ENCODE results near the gene ORM1. TPM values are rescaled to one million over a fixed set of nuclear protein-coding genes. Genes with fewer than 3 reads are reported as not detected.
A peak's percentile ranks its signal among the peaks of the same experiment; 100 is the strongest.

Gene ORM1
- total RNA-seq, 1 donor from 2014 or later, result not detected

DNA sequence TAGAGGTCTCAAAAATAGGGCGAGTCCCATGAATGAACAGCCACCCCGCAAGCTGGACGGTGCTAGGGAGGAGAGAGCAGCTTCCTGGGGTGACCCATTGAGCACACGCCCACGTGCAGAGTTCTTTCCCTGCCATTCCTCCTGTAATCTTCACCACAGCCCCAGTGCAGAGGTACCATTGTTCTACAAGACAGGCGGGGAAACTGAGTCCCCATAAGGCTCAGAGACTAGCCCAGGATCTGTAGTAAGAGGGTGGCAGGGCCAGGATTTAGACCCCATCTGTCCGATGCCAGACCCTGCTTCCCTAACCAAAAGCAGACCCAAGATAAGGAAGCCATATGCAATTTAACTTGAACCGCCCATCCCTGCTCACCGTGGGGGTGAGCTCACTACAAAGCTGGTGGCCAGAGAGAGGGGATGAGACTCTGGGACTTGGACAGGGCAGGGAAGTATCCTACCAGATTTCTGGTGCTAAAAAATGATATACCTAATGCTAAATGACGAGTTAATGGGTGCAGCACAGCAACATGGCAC, 36.7 kb upstream of the ORM1 start:
- peak; percentile 33 for DNase-seq (ENCODE audit: low spot score)
- intact Hi-C loops (cut with DNase I), result no loop called here

DNA sequence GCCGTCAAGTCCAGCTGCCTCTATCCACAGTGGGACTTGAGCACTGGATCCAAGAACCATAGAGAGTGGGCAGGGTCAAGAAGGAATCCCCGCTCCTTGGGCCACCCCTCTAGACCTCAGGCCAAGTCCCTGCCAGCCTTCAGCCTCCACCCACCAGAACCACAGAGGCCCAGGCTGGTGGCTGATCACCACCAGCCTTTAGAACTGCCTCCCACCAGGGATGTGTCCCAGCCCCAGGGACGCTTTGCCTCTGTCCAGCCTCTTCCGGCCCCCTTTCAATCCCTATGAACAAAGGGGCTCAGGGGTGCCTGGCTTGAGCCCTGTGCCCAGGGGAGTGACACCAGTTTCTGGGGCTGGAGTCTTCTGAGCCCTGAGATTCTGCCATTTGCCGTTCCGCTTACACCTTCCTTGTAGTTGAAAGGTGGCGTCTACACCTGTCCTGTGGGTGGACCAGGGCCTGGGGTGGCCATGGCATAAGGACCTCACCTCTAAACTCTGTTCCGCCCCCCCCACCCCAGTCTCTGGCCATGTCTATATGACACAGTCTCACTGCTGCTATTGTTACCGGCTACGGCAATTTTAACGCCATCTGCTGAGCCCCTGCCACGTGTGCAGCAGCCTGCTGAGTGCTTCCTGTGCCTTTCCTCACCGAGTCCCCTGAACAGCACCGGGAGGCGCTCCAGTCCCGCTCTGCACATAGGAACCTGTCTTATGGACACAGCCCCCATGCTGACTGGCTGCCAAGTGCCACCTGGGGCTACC, 35.7 kb upstream of the ORM1 start:
- DNase-seq (ENCODE audit: low spot score), result peak; percentile 65
- intact Hi-C loops (cut with DNase I), result no loop called here

DNA sequence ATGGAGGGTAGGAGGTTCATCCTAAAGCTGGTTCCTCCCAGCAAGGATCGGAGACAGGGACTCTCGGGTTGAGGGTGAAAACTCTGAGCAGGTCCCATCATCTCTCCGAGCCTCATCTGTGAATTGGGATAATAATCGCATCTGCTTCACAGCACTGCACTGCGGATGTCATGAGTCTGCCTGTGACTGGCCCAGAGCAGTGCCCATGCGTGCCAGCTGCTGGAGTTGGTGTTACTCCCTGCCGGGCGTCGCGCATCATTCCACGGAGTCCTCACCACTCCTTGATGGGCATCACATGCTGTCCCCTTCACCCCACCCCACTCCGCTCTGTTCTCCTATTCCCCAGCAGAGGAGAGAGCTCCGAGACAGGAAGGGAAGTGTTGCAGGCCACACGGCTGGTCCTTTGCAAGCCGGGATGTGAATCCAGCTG, 35.1 kb upstream of the ORM1 start:
- intact Hi-C loops (cut with DNase I), result no loop called here
- peak; percentile 62 for DNase-seq (ENCODE audit: low spot score)

DNA sequence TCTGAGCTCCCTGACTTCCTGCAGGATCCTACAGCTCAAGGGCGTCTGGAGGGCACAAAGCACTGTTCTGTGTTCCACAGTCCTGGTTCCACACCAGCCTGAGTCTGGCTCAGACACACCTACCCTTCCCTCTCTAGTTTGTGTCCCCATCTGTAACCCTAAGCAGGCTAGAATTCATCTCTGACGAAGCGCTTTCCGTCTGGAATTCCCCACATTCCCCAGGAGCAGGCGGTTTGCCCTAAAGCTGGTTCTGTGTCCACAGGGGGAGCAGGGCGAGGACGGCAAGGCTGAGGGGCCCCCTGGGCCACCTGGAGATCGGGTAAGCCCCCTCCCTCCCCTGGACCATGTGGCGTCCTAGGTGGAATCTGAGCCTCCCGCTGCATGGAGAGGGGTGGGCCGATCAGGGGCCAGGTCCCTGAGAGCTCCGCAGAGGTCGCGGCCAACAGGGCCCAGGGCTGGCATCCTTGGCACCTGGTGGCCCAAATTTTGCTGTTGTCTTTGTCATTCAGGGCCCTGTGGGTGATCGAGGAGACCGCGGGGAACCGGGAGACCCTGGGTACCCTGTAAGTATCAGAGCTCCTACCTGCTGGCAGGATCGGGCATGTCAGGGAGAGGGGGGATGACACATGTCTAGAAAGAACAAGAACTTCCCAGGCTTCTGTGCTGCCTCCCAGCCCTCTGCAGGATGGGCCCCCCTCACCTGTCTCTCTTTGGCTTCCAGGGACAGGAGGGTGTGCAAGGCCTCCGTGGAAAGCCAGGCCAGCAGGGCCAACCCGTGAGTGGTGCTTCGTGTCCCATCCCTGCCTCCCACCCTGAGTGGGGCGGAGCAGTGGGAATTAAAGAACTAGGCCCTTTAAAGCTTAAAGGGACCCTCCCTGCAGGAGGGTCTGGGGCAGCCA, 34.5 kb upstream of the ORM1 start:
- intact Hi-C loops (cut with DNase I), result no loop called here
- DNase-seq (ENCODE audit: low spot score), result peak; percentile 71

DNA sequence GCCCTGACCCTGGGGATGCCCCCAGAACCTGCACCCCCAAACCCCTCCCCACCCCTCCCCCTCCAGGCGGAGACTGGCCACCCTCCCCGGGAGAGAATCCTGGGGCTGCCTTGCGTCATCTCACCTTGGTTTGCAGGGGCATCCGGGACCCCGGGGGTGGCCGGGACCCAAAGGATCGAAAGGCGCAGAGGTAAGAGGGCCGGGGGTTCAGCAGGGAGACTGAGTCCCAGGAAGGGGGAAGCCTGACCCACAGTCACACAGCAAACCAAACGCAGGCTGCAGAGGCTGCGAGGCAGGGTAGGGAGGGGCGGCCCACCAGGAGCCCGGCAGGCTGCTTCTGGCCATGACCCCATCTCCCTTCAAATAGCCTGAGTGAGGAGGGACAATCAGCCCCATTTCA, 33.8 kb upstream of the ORM1 start:
- intact Hi-C loops (cut with DNase I), result no loop called here
- DNase-seq (ENCODE audit: low spot score), result peak; percentile 70

DNA sequence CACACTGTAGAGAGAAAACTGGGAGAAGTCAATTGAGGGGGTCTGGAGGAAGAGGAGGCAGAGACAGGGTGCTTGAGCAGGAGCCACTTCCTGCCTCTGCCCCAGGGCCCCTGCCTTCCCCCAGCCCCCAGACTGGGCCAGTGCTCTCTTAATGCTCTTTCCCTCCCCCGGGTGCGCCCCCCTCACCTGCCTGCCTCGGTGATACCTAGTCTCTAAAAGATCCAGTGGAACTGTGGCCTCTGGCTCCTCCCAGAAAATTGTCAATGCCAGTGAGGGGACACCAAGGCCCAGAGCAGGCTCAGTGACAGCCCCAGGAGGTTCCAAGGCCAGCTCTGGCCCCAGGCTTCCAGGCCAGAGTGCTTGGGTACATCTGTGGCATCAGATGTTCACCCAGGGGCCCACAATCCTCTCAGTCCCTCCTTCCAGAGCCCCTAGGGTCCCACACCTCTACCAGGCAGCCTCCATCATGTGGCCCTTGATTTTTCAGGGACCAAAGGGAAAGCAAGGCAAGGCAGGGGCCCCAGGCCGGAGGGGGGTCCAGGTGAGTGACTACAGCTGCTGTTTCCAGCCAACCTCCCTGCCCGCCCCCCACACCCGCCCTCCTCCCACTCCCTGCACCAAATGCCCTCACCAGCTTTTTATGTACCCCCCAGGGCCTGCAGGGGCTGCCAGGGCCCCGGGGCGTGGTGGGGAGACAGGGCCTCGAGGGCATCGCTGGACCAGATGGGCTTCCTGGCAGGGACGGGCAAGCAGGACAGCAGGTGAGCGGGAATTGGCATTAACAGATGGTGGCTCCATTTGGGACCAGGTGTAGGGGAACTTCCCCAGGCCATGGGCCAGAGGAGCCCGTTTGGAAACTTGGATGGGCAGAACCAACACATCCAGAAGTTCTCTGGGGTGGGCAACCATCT, 33.1 kb upstream of the ORM1 start:
- DNase-seq (ENCODE audit: low spot score), result peak; percentile 73
- intact Hi-C loops (cut with DNase I), result loop anchor here (2.0 to 5.0 kb wide), 3 partner anchors 135 to 208 kb away; partner anchors contain the start of gene COL27A1

DNA sequence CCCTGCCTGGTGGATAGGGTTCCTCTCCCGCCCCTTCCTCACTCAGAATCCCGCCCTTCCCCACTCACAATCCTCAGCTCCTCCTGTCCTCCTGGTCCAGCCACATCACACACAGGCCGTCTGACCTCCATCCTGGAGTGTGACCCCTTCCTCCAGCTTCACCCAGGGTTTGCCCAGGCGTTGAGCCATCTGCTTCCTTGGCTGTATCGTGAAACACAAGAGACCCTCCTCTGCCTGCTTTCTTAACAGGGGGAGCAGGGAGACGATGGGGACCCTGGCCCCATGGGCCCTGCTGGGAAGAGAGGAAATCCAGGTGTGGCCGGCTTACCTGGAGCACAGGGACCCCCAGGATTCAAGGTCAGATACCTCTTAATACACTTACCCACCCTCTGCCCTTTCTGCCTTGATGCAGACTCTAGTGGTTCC, 32.3 kb upstream of the ORM1 start:
- DNase-seq (ENCODE audit: low spot score), result peak; percentile 27
- intact Hi-C loops (cut with DNase I), result loop anchor here (2.0 to 5.0 kb wide), 3 partner anchors 136 to 208 kb away; partner anchors contain the start of gene COL27A1

DNA sequence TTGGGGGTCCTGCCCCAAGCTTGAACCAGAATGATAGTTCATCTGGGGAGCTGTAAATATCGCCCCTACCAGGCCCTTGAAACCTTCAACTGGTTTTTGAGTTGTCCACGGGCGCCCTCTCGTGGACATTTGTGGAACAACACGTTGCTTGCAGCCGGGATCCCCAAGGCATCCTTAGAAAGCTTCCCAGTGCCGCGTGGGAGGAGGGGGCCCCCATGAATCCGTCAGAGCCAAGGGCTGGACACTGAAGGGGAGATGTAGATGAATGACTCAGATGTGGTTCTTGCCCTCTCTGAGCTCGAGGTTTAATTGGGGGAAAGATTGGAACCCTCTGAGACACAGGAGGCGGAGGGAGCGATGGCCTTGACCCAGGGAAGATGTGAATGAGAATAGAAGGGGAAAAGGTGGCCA, 31.8 kb upstream of the ORM1 start:
- DNase-seq (ENCODE audit: low spot score), result peak; percentile 81
- intact Hi-C loops (cut with DNase I), result loop anchor here (2.0 to 5.0 kb wide), 3 partner anchors 136 to 209 kb away; partner anchors contain the start of gene COL27A1

DNA sequence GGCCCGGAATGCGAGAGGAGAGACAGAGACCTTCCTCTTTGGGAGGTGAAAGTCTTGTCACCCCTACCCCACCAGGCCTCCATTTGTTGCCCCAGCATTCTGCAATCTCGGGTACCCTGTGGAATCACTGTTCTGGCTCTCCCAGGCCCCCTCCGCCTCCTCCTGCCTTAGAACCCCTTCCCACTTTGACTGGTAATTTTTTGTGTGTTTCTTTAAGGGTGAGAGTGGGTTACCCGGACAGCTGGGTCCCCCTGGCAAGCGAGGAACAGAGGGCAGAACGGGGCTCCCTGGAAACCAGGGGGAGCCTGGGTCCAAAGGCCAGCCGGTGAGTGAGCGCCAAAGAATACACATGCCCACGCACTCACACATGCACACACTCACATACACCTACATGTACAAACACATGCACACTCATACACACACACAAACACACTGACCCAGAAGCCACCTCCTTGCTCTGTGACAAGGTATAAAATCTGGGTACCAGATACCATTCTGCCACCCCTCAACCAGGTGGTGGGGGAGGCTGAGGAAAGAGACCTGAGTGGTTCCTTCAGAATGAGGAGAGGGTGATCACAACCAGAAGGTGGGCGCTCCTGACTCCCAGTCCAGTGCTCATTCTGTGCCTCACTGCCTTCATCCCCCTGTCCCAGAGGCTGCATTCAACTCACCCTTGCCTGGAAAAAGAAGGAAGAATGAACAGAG, 30.9 kb upstream of the ORM1 start:
- intact Hi-C loops (cut with DNase I), result loop anchor here (2.0 to 5.0 kb wide), 3 partner anchors 137 to 210 kb away; partner anchors contain the start of gene COL27A1
- DNase-seq (ENCODE audit: low spot score), result peak; percentile 58

DNA sequence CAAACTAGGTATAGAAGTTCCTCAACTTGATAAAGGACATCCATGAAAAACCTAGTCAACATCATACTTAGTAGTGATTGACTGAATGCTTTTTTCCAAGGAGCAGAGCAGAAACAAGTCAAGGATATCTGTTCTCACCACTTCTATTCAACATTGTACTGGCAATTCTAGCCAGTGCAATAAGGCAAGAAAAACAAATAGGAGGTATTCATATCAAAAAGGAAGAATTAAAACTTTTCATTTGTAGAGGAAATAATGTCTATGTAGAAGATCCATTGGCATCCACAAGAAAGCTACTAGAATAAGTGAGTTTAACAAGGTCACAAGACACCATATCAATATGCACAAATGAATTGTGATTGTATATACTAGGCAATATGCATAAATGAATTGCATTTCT, 28.2 kb upstream of the ORM1 start:
- DNase-seq (ENCODE audit: low spot score), result no peak
- intact Hi-C loops (cut with DNase I), result loop anchor here (5.0 kb wide), 1 partner anchor 212 kb away; no protein-coding TSS in a partner anchor

DNA sequence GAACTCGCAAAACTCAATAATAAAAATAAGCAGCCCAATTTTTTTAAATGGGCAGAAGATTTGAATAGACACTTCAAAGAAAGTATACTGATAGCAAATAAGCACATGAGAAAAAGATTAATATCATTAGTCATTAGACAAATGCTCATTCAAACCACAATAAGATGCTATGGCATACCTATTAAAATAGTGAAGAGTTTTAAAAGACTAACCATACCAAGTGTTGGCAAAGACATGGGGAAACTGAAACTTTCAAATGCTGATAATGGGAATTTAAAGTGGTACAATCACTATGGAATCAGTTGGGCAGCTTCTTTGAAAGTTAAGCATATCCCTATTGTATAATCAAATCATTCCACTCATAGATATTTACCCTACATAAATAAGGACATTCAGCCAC, 26.6 kb upstream of the ORM1 start:
- intact Hi-C loops (cut with DNase I), result no loop called here
- DNase-seq (ENCODE audit: low spot score), result no peak

DNA sequence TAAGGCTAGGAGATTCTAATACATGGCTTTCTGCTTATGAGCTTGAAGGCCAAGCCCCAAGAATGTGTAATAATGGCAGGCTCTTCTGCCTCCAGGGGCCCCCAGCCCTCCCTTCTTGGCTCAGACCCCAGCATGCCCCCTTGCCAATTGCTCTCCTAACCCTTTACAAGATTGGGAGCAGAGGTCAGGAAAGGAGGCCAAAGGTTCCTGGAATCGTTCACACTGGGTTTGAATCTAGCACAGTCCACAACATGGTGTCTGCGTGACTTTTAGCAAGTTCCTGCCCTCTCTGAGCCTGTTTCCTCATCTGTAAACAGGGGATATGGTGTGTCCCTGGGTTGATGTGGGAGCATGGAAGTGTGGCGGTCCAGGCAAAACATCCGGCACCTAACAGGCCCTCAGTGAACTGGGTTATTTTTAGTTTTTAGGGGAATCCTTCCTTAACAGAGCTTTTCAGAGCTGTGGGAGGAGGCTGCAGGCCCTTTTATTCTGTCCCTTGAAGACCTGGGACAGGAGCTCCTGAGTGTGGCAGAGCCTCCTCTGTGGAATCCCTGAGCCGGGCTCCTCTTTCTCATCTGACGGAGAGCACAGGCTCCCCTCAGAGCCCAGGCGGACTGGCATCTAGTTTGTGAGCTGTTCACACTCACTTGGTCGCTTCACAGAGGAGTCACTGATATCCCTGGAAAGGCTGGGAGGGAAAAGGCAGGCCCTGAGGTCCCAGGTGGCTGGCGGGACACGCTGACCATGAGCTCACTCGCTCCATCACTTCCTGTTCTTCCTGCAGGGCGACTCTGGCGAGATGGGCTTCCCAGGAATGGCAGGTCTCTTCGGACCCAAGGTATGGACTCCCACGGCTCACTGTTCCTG, 23.4 kb upstream of the ORM1 start:
- DNase-seq (ENCODE audit: low spot score), result peak; percentile 72

DNA sequence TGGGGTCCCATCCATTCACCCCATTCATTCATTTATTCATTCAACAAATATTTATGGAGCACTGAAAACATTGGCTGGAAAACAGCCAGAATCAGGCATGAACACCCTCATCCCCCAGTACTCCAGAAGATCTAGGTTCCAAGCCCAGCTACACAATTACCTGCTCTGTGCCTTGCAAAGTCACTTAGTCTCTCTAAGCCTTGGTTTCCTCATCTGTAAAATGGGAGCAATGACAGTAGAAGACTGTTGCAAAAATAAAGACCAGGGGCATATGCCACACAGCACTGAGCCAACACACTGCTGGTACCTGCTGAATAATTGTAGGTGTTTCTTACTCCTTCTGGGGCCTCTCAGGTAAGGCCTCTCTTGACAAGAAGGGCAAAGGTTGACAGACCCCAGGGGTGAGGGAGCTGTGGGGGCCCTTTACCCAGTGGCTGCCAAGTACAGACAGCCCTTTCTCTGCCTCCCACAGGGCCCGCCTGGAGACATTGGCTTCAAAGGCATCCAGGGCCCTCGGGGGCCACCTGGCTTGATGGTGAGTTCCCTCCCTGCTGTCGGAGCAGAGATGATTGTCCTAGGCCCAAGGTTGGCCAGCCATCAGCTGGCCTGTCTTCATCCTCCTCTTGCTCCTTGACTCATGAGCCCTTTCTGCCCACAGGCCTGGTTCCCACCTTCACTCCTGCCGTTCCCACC, 22.6 kb upstream of the ORM1 start:
- DNase-seq (ENCODE audit: low spot score), result peak; percentile 54
- intact Hi-C loops (cut with DNase I), result no loop called here

More for the DNA sequence above, 23.4 kb upstream of the ORM1 start:
- intact Hi-C loops (cut with DNase I), result no loop called here

DNA sequence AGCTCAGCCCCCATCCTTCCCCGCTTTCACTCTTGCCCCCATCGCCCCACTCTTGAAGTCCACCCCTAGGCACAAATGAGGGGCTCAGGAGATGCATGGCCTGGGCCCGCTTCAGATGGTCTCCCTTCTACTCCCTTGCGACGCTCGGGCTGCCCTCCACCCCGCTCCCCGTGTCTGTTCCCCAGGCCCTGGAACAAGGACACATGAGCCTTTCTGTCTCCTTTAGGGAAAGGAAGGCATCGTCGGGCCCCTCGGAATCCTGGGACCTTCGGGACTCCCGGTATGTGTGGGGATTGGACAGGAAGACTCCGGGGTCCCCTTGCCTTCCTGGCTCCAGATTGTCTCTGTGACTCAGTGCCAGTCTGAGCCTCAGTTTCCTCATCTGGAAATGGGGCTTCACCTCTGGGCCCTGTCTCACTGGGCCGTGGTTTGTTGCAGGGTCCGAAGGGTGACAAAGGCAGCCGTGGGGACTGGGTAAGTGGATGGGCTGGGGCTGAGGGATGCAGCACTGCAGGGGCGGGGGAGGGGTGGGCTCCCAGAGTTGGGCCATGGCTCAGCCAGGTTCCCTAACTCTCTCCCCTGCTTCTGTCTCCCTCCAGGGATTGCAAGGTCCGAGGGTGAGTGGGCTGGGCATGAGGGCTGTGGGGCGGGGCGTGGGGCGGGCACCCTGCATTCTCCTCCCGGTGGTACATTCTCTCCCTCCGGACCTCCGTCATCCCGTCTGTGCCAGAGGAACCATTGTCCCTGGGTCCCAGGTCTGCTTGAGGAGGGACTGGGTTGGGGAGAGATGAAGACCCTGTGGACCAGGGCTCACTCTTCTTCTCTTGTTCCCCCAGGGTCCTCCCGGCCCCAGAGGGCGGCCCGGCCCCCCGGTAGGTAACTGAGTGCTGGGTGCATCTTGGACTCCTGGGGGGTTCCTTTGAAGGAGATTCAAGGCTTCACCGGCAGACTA, 21.8 kb upstream of the ORM1 start:
- peak; percentile 39 for DNase-seq (ENCODE audit: low spot score)
- intact Hi-C loops (cut with DNase I), result no loop called here

DNA sequence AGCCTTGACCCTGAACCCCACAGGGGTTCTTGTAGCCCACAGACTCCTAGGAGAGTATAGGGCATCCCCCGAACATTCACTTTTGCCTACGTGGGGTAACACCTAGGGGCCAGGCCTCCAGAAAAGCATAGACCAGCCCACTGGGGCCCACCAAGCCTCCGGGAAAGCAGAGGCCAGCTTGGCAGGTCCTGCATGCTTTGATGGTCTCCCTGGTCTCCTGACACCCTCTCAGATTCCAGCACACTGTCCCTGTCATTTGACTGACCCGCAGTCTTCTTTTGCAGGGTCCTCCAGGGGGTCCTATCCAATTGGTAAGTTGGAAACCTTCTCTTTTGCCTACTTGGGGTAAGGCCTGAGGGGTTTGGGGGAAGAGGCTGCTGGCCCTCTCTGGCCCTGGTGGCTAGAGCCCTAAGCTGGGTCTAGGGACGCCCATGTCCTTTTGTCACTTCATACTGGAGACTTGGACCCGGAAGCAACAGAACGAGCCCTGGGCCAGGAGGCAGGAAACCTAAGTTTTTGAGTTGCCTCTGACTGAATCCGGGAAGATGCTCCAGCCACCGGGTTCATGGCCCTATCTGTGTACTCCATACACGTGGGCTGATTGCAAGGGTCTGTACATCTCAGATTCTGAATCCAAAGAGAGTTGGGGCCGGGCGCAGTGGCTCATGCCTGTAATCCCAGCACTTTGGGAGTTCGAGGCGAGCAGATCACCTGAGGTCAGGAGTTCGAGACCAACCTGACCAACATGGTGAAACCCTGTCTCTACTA, 20.9 kb upstream of the ORM1 start:
- peak; percentile 49 for DNase-seq (ENCODE audit: low spot score)
- intact Hi-C loops (cut with DNase I), result no loop called here

Data from cardiac septum (tissue), 1 donor.